Endothelial cell of umbilical vein (primary cell): Measurements from ENCODE around the gene AKAP12. TPM values are rescaled to one million over a fixed set of nuclear protein-coding genes. Genes with fewer than 3 reads are reported as not detected.
"Not testable (repeated sequence)": the region's sequence is repeated elsewhere in the genome, so short reads cannot be mapped to it uniquely, and the experiment has no call there.

Experiments used
- BruUV-seq: library from RNA; stranded (reverse); fragments of 400-500 nt; replicated peaks from 2 replicates; lab custom pipeline; 2021; lab: Mats Ljungman, UMichigan
- CTCF ChIA-PET: fragments of 300-600, 350-600 bp; sonication (Branson Sonifier 250); formaldehyde crosslinking; loops from one replicate; lab custom pipeline; 2021; ENCODE audit warnings: antibody characterized with exemption, inconsistent platforms; lab: Charles Lee
- POLR2A ChIA-PET: fragments of 300-600, 350-600 bp; sonication (Branson Sonifier 250); formaldehyde crosslinking; loops from one replicate; lab custom pipeline; 2021; ENCODE audit warnings: antibody characterized with exemption, inconsistent platforms; lab: Charles Lee
- DNase-seq: peaks from one replicate; pipeline ENCODE4 v3.0.0-alpha.2; 2011; ENCODE audit warnings: low read depth, low spot score
- FAIRE-seq: peaks from 2 replicates; lab custom pipeline; 2011; peaks lifted over from hg19 to GRCh38; lab: Jason Lieb, UNC
- H2AFZ ChIP-seq: 2 replicates; pipeline ENCODE4 v1.6.0; 2012; ENCODE audit warnings: low read depth, low read length, control low read depth, inconsistent platforms
- H3K27ac ChIP-seq: 2 replicates; pipeline ENCODE4 v1.5.1; 2011; ENCODE audit warnings: low read depth, mild to moderate bottlenecking, control low read depth, low read length, moderate library complexity; ENCODE audit not compliant: insufficient read depth
- H3K27me3 ChIP-seq, 2 experiments: 2 replicates each; pipeline versions ENCODE4 v1.6.0 to v1.6.1; 2011; ENCODE audit warnings: low read length in 2 of 2, mixed read lengths in 1 of 2; ENCODE audit not compliant: control insufficient read depth in 2 of 2, insufficient read depth in 2 of 2
- H3K36me3 ChIP-seq, 2 experiments: 2 replicates in 1 of 2; 3 replicates in 1 of 2; pipeline ENCODE4 v1.5.1; 2011; ENCODE audit warnings: low read length in 2 of 2, mild to moderate bottlenecking in 1 of 2, moderate library complexity in 1 of 2; ENCODE audit not compliant: control insufficient read depth in 2 of 2, insufficient read depth in 2 of 2; ENCODE audit errors: extremely low read depth in 1 of 2
- H3K4me1 ChIP-seq: 3 replicates; pipeline ENCODE4 v1.5.1; 2011; ENCODE audit warnings: mild to moderate bottlenecking, low read length; ENCODE audit not compliant: control insufficient read depth, insufficient read depth; ENCODE audit errors: extremely low read depth
- H3K4me2 ChIP-seq: 2 replicates; pipeline ENCODE4 v1.6.1; 2011; ENCODE audit warnings: low read length, control low read depth, mixed read lengths; ENCODE audit not compliant: insufficient read depth
- H3K4me3 ChIP-seq, 3 experiments: fragments of 200-600 bp in 1 of 3; sonication (generic), shearing (Covaris generic) in 1 of 3; replicated peaks in 1 of 3; 2 replicates each; pipeline ENCODE4 v1.5.1; 2011 to 2016; ENCODE audit warnings: control low read depth in 3 of 3, low read length in 3 of 3, mild to moderate bottlenecking in 2 of 3, inconsistent platforms in 1 of 3, low read depth in 1 of 3, moderate library complexity in 1 of 3; ENCODE audit not compliant: insufficient read depth in 1 of 3
- H3K79me2 ChIP-seq: 2 replicates; pipeline ENCODE4 v1.6.0; 2012; ENCODE audit warnings: low read length, inconsistent platforms; ENCODE audit not compliant: control insufficient read depth, insufficient read depth
- H3K9ac ChIP-seq: replicated peaks from 2 replicates; pipeline ENCODE3; 2011; ENCODE audit warnings: low read length, control low read depth; ENCODE audit not compliant: insufficient read depth; ENCODE audit errors: extremely low read depth
- H3K9me1 ChIP-seq: replicated peaks from 3 replicates; pipeline ENCODE4 v1.6.0; 2011; ENCODE audit warnings: mild to moderate bottlenecking, low read length; ENCODE audit not compliant: control insufficient read depth, insufficient read depth; ENCODE audit errors: extremely low read depth
- H3K9me3 ChIP-seq: replicated peaks from 2 replicates; pipeline ENCODE4 v1.5.1; 2012; ENCODE audit warnings: low read length, inconsistent platforms; ENCODE audit not compliant: control insufficient read depth, insufficient read depth
- H4K20me1 ChIP-seq: replicated peaks from 2 replicates; pipeline ENCODE3; 2011; ENCODE audit warnings: mild to moderate bottlenecking, low read length; ENCODE audit not compliant: control insufficient read depth, insufficient read depth; ENCODE audit errors: extremely low read depth
- EZH2 ChIP-seq: IDR thresholded peaks from 2 replicates; pipeline ENCODE4 v1.6.1; 2012; ENCODE audit warnings: borderline replicate concordance, low read depth, mild to moderate bottlenecking, moderate library complexity, low read length, inconsistent platforms; ENCODE audit not compliant: severe bottlenecking
- FOS ChIP-seq: IDR thresholded peaks from 2 replicates; pipeline ENCODE4 v1.6.1; 2011; ENCODE audit warnings: mild to moderate bottlenecking, low read length, moderate library complexity, borderline replicate concordance; ENCODE audit not compliant: insufficient read depth
- GATA2 ChIP-seq: IDR thresholded peaks from 2 replicates; pipeline ENCODE4 v1.7.0; 2011; ENCODE audit warnings: low read depth, mild to moderate bottlenecking, moderate library complexity, mixed read lengths, low read length; ENCODE audit not compliant: insufficient read length, insufficient read depth
- JUN ChIP-seq: IDR thresholded peaks from 2 replicates; pipeline ENCODE4 v1.6.1; 2011; ENCODE audit warnings: borderline replicate concordance, low read depth; ENCODE audit not compliant: insufficient read length, insufficient read depth
- MYC ChIP-seq: IDR thresholded peaks from one replicate; pipeline ENCODE4 v1.6.1; 2011; ENCODE audit warnings: mild to moderate bottlenecking, low read depth, low read length
- POLR2A ChIP-seq: IDR thresholded peaks from 2 replicates; pipeline ENCODE4 v1.6.1; 2012; ENCODE audit warnings: low read depth, mild to moderate bottlenecking, control low read depth, low read length
- POLR2AphosphoS5 ChIP-seq: IDR thresholded peaks from 2 replicates; pipeline ENCODE4 v1.6.1; 2012; ENCODE audit warnings: low read depth, mild to moderate bottlenecking, control low read depth, low read length, moderate library complexity; ENCODE audit not compliant: insufficient read depth
- dilution Hi-C: fragments of 300-500 bp; cut with MboI; formaldehyde crosslinking; loops from one replicate; pipeline ENCODE4 v1.15.0; 2019; ENCODE audit warnings: low sequenced_read_pairs; ENCODE audit not compliant: extremely low pct_ligation_motif_present
- intact Hi-C: fragments of 100-400 bp; cut with micrococcal nuclease; formaldehyde crosslinking; loops from one replicate; pipeline ENCODE4 v1.10.0; 2022
- polyA plus RNA-seq, 4 experiments: library from polyadenylated mRNA; depleted of rRNA in 3 of 4; stranded (reverse) in 3 of 4; unstranded in 1 of 4; fragments of >200 nt; gene quantifications; 2 replicates each; pipeline versions ENCODE4 v1.2.1 to v1.2.3, GENCODE V29; 2011 to 2012; ENCODE audit warnings: missing spikeins in 1 of 4
- total RNA-seq: library from RNA; stranded (reverse); gene quantifications from 2 replicates; pipeline ENCODE4 v1.2.3, GENCODE V29; 2021
- TF ChIP-seq, protein P1 (sequence below): IDR thresholded peaks from 2 replicates; pipeline ENCODE4 v1.6.1; 2011; ENCODE audit not compliant: insufficient read depth, insufficient read length
- TF ChIP-seq, protein P2 (sequence below), 2 donors: IDR thresholded peaks; 1 replicate in 1 of 2; 2 replicates in 1 of 2; pipeline ENCODE4 v1.5.1; 2011; ENCODE audit warnings: low read length in 2 of 2, mild to moderate bottlenecking in 2 of 2, moderate library complexity in 2 of 2, control low read depth in 1 of 2, inconsistent platforms in 1 of 2, low read depth in 1 of 2; ENCODE audit not compliant: insufficient read depth in 1 of 2; ENCODE audit errors: extremely low read depth in 1 of 2

Gene AKAP12
- total and polyA plus RNA-seq, 2 donors (not counting 3 experiments of a cell fraction or from before 2014, with no cell fraction given) = 46.9 to 340 TPM

DNA sequence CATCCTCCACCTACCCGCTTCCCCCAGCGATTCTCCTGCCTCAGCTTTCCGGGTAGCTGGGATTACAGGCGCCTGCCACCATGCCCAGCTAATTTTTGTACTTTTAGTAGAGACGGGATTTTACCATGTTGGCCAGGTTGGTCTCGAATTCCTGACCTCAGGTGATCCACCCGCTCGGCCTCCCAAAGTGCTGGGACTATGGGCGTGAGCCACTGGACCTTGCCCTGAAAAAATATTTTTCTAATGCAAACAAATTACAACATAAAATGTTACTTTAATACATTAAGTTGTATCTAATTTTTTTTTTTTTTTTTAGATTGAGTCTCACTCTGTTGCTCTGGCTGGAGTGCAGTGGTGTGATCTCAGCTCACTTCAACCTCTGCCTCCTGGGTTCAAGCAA lies 142.9 kb downstream of the AKAP12 start:
- intact Hi-C loops, H3K4me1 ChIP-seq, H3K4me2 ChIP-seq, H3K4me3 ChIP-seq, H3K9me1 ChIP-seq, dilution Hi-C loops, BruUV-seq, FAIRE-seq, H4K20me1 ChIP-seq, H3K27me3 ChIP-seq, H3K36me3 ChIP-seq, H3K9me3 ChIP-seq, H2AFZ ChIP-seq, DNase-seq, H3K9ac ChIP-seq, H3K27ac ChIP-seq: not testable (repeated sequence)
- H3K79me2 ChIP-seq = peaks cover 57% of the 10 kb centered on the region
- ChIA-PET POLR2A (interaction anchor here (0.7 kb wide), 1 partner anchor 524 kb away, joined by 6 read pairs; no protein-coding TSS in a partner anchor), CTCF (interaction anchor here (0.5 to 0.7 kb wide), 2 partner anchors 12 to 1571 kb away, joined by 3 read pairs; no protein-coding TSS in a partner anchor)

DNA sequence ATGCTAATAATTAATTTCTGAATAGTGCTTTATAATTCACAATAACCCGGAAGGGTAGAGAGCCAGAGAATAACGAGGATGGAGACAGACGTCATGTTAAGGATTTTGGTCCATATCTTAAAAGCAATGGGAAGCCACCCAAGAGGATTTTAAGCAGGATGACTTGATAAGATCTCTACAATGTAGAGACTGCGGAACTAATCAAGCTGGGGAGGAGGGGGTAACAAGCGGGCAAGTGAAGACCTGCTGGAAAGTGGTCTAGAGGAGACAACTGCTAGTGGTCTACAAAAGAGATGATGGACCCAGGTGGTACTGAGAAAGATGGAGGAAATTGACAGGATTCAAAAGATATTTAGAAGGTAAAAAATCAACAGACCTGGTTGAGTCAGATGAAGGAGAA lies 144.4 kb downstream of the AKAP12 start:
- Histone ChIP-seq H3K9ac (no peak overlapping the region), H3K27ac (no peak overlapping the region), H3K36me3 (no peaks in the 10 kb centered on the region), H2AFZ (no peak overlapping the region), H3K4me1 (peaks cover 8% of the 10 kb centered on the region), H4K20me1 (no peaks in the 10 kb centered on the region), H3K9me1 (no peaks in the 10 kb centered on the region), H3K4me2 (no peak overlapping the region), H3K79me2 (peaks cover 59% of the 10 kb centered on the region), H3K4me3 (no peak overlapping the region), H3K27me3 (no peaks in the 10 kb centered on the region), H3K9me3 (no peaks in the 10 kb centered on the region)
- no peak for DNase-seq
- intact Hi-C loops (no loop called here), dilution Hi-C loops (no loop called here)
- no TSS peak for BruUV-seq
- ChIA-PET CTCF (no interaction called here), POLR2A (no interaction called here)
- no peak for FAIRE-seq
- TF ChIP-seq EZH2 = no peak
- TF ChIP-seq, protein P1, sequence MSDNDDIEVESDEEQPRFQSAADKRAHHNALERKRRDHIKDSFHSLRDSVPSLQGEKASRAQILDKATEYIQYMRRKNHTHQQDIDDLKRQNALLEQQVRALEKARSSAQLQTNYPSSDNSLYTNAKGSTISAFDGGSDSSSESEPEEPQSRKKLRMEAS = no peak
- no peak for TF ChIP-seq POLR2AphosphoS5
- TF ChIP-seq MYC = no peak
- TF ChIP-seq JUN = no peak
- TF ChIP-seq GATA2 = no peak
- TF ChIP-seq, protein P2, sequence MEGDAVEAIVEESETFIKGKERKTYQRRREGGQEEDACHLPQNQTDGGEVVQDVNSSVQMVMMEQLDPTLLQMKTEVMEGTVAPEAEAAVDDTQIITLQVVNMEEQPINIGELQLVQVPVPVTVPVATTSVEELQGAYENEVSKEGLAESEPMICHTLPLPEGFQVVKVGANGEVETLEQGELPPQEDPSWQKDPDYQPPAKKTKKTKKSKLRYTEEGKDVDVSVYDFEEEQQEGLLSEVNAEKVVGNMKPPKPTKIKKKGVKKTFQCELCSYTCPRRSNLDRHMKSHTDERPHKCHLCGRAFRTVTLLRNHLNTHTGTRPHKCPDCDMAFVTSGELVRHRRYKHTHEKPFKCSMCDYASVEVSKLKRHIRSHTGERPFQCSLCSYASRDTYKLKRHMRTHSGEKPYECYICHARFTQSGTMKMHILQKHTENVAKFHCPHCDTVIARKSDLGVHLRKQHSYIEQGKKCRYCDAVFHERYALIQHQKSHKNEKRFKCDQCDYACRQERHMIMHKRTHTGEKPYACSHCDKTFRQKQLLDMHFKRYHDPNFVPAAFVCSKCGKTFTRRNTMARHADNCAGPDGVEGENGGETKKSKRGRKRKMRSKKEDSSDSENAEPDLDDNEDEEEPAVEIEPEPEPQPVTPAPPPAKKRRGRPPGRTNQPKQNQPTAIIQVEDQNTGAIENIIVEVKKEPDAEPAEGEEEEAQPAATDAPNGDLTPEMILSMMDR (IDR thresholded peaks at IDR 0.05; ENCODE audit: extremely low read depth in 1 of 2, insufficient read depth in 1 of 2, low read depth in 1 of 2, low read length in 2 of 2) = no peak
- no peak for TF ChIP-seq POLR2A
- no peak for TF ChIP-seq FOS
